NCI-H2081 treated with DMSO at 0.1 percent for 48 hours (cell line): ENCODE data around the gene NRG3.
"Not testable (repeated sequence)": the region's sequence is repeated elsewhere in the genome, so short reads cannot be mapped to it uniquely, and the experiment has no call there.

Source experiments
- DNase-seq: peaks from one replicate; lab custom pipeline; 2025; lab: John Stamatoyannopoulos, UW

The NRG3 gene

GRCh38 chr10:81959016-81959415 lies 84.0 kb downstream of the NRG3 start:
- DNase-seq: no peak

DNA sequence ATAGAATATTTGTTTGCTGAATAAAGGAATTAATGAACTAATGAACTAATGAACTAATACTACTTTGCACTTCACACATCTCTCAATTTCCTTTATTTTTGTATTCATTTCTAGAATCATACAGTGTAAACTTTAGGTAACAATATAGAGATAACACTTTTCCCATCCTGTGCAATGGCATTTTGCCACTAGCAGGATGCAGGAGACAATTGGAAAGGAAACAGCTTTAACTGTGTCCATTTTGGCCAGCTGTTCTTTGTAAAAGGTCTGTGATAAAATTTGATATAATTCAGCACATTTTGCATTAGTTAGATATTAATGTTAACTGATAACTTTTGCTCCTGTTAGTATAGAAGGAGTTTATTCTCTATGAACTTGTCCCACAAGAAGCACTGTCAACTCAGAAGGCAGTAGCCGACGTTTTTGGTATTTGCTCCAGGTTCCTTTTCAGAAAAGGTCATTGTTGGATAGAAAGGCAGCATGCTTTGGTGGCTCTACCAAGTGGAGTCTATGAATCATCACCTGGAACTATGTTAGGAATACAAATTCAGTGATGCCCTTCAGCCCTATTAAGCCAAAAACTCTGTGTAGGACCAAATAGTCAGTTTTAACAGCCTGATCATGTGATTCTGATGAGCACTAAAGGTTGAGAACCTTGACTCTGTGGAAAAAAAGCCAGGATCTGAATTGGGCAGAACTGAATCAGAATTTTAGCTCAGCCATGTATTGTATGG lies 86.6 kb downstream of the NRG3 start:
- no peak for DNase-seq

DNA sequence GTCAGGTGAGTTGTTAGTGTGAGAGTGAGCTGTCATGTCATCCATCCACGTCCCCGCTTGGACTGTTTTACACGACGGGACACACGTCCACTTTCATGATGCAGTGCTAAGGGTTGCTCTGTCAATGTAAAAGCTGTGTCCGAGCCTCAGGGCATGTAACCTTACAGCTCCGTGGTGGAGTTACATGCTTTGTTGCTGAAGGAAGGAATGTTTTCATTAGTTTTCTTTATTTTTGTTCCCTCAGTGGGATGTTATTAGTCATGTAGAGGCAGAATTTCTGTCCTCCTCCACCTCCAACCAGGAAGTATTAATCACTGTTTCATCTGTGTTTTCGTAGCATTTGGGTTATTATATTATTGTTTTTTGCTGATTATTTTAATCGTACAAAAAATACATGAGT lies 88.6 kb downstream of the NRG3 start:
- DNase-seq: no peak

DNA sequence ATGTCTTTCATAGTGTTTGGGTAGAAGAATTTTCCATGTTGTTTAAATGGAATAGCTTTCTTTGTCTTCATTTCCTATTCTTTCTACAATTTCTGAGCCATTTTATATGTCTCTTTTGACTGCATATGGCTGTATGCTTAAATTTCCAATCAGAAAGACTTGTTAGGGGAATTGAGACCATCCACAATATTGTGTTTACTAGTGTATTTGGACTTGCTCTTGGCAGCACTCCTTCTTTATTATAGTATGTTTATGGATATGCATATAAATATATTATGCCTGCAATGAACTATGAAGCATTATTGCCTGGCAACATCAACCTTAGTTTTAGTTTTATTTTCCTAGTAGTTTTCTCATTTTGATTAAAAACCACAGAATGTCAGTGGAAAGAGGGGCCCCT lies 92.7 kb downstream of the NRG3 start:
- DNase-seq: no peak

- no peak for DNase-seq
Observed at GRCh38 chr10:81969136-81969535, 94.1 kb downstream of the NRG3 start.

GRCh38 chr10:81978238-81978637 lies 103.2 kb downstream of the NRG3 start:
- DNase-seq: no peak

- no peak for DNase-seq
Observed at GRCh38 chr10:81981724-81982123, 106.7 kb downstream of the NRG3 start.

- no peak for DNase-seq
Observed at GRCh38 chr10:81984428-81984827, 109.4 kb downstream of the NRG3 start.

- no peak for DNase-seq
Observed at GRCh38 chr10:81995254-81995653, 120.3 kb downstream of the NRG3 start.

- DNase-seq: no peak
Observed at GRCh38 chr10:81996927-81997326, 121.9 kb downstream of the NRG3 start.

- DNase-seq: no peak
Observed at GRCh38 chr10:82020999-82021398, 146.0 kb downstream of the NRG3 start.

DNA sequence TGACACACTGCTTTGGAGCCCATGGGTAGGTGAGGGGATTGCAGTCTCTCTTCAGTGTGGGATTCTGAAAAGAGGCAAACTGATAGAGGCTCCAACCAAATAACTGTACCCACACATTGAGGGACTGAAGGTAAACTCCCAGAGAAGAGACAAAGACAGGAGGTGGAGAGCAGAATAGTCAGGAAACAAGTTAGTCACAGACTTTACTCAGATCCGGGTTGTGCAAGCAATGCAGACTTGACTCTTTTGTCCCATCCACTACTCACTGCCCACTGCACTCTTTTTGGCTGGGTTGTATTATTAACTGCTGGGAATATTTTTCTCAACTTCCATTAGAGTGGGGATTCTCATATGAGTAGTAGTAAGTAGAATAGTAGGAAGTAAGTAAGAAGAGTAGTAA lies 152.7 kb downstream of the NRG3 start:
- no peak for DNase-seq

DNA sequence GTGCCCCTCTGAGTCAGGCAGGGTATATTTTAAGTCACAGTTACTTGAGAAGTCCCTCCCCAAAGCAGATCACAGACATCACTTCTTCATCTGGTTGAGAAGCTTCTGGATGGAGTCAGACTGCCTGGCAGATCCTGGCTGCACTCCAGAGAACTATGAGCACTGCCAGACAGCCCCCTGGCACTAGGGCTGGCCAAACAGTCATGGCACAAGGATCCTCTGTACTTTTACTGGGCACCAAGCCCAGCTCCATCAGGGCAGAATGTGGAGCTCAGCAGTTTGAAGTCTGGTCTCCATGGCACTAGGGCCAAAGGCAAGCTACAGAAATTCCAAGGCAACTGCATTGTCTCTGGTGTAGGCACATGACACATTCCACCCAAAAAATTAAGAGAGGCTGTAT lies 162.1 kb downstream of the NRG3 start:
- DNase-seq: no peak

DNA sequence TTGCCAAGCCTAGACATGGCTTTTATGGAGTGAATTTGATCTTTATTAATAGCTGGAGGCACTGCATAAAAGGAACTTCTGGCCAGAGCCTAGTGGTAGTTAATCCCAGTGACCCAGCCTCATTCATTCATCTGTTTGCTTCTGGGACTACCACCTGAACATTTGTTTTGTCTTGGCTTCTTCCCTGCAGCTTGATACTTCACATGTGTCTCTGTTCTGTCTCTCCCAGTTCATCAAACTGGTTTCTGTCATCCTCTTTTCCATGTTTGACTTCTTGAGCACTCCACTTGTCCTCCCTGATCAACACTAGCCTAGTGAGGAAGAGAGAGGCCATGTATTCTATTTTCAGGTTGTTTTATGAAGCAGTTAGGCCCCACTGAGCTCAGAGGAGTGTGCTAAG lies 163.6 kb downstream of the NRG3 start:
- no peak for DNase-seq

DNA sequence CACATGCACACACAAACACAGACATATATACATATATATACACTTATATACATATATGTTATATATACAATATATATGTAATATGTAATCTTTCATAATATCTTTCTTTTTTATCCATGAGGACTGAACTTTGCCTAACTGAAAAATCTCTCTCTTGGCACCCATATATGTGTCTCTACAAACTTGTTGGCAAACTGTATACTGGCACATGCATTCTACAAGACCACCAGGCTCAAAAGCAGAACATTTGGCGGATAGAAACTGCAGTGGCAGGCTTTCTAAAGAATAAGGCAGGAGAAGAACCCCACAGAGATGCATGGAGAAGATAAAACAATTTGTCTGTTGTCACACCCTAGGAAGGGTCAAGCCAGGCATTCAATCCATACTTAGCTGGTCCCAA lies 165.3 kb downstream of the NRG3 start:
- no peak for DNase-seq

GRCh38 chr10:82041018-82041417 lies 166.0 kb downstream of the NRG3 start:
- no peak for DNase-seq

- DNase-seq: no peak
Observed at GRCh38 chr10:82056391-82056790, 181.4 kb downstream of the NRG3 start.

DNA sequence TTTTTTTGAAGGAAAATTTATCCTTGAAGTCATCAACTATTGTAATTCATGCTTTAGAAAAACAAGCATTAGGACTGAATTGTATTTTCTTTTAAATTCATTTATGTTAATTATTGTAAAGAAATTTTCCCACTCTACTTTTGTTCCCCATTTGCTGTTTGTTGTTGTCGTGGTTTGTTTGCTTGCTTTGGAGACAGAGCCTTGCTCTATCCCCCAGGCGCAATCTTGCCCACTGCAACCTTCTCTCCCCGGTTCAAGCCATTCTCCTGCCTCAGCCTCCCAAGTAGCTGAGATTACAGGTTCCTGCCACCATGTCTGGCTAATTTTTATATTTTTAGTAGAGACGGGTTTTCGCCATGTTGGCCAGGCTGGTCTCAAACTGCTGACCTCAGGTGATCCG lies 192.2 kb downstream of the NRG3 start:
- not testable (repeated sequence) for DNase-seq

DNA sequence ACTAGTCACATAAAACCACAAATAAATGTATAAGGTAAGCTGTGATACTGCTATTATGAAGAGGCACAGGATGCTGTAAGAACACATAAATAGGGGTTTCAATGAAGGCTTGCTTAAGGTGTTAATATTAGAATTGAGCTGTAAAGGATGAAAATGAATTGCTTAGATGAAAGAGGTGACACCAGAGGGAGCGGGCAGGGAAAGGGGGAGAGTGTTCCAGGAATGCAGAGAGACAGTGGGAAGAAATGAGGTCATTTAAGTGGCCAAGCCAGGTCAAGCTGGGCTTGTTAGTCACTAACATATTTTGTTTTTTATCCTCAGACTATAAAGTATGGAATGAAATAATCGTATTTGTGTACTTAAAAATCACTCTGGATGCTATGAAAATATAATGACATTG lies 193.5 kb downstream of the NRG3 start:
- DNase-seq: no peak

GRCh38 chr10:82071231-82071630 lies 196.2 kb downstream of the NRG3 start:
- DNase-seq: no peak

DNA sequence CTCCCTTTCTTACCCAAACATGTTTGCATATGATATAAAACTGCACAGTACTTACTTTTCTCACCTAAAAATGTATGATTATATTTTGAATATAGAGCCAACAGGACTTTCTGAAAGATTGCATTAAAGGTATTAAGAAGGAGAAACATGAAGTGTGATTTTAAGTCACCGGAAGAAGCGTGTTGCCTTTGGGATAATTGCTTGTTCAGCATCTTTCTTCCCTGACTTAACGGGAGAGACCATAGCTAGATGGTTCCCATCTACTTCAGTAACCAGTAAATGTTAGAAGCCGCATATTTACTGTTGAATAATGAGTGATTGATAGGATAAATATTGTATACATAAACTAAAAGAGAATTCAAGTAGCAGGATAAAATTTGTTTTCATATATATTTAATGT lies 197.1 kb downstream of the NRG3 start:
- DNase-seq: no peak

DNA sequence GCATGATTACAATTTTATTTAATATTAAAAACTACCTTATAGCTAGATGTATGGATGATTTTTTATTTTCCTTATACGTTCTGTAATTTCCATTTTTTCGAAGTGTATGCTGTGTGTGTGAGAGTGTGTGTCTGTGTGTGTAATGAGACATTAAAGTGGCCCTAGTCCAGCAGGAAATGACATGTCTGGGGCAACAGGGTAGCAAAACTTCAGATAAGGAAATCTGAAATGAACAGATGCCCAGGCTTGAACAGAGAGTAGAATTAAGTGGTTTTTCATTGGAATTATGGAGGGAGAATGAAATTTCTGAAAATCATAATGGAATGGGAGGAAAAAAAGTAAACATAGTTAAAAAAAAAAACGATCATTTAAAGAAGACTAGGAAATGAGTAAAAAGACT lies 200.6 kb downstream of the NRG3 start:
- no peak for DNase-seq

DNA sequence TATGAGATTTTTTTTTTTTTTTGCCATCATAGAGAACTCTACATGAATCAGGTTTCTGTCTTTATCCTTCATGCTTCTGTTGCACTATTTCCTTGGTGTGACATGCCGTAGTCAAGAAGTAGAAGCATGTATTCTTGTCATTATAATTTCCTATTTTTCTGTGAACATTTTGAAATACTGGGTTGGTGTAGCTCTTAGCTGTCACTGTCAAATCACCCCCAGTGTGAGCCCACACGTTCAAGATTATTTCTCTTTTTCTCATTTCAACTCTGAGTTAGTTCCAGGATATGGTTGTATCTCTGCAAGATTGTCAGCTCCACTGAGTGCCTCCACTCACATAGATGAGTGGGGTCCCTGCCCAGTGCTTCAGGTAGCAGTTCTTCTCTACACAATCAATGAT lies 209.5 kb downstream of the NRG3 start:
- no peak for DNase-seq

DNA sequence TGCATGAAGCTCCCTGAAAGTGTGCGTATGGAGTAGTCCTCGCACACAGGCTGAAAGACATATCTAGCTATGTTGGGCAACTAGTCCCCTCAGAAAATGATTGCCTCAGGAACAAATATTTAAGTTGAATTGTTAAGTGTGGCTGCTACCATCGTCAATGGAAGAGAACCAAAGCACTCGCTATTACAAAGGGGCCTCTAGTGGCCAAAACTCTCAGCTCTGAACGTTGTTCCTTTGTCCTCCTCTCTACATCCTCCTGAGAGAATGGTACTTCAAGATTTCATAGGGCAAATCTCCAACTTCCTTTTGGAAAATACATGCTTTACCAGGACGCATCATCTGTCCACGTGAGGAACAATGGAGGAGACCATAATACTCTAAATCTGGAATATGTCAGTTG lies 209.9 kb downstream of the NRG3 start:
- DNase-seq: no peak

- no peak for DNase-seq
Observed at GRCh38 chr10:82089327-82089726, 214.3 kb downstream of the NRG3 start.
